Heart right ventricle (tissue), 16 donors: ENCODE measurements around the gene VDAC2. TPM values are rescaled to one million over a fixed set of nuclear protein-coding genes. Genes with fewer than 3 reads are reported as not detected.

ENCODE experiments used
- ATAC-seq, 8 donors: fragments of 200-7000 bp; cut with Tn5 transposase; one replicate each; pipeline ENCODE4 v1.9.1; 2020; ENCODE audit warnings: mild to moderate bottlenecking in 8 of 8, moderate library complexity in 8 of 8, moderate number of reproducible peaks in 1 of 8
- DNase-seq, 2 donors: peaks; one replicate each; pipeline ENCODE4 v3.0.0-alpha.2; 2020
- H3K27ac ChIP-seq, 10 donors: fragments of 200-600 bp; sonication (generic) in 2 of 10; one replicate each; pipeline versions ENCODE4 v1.5.0 to v1.8.0; 2020 to 2022; ENCODE audit warnings: mild to moderate bottlenecking in 3 of 10
- H3K27me3 ChIP-seq, 7 donors: fragments of 200-600 bp; one replicate each; pipeline ENCODE4 v1.8.0; 2021 to 2022; ENCODE audit warnings: mild to moderate bottlenecking in 2 of 7
- H3K36me3 ChIP-seq, 9 donors: fragments of 200-600 bp; sonication (generic) in 1 of 9; one replicate each; pipeline versions ENCODE4 v1.5.0 to v1.8.0; 2020 to 2022; ENCODE audit warnings: mild to moderate bottlenecking in 2 of 9
- H3K4me1 ChIP-seq, 9 donors: fragments of 200-600 bp; sonication (generic) in 1 of 9; one replicate each; pipeline versions ENCODE4 v1.5.0 to v1.8.0; 2020 to 2022; ENCODE audit warnings: mild to moderate bottlenecking in 4 of 9
- H3K4me3 ChIP-seq, 10 donors: fragments of 200-600 bp; sonication (generic) in 2 of 10; one replicate each; pipeline versions ENCODE4 v1.5.0 to v1.8.0; 2020 to 2022; ENCODE audit warnings: mild to moderate bottlenecking in 7 of 10, moderate library complexity in 2 of 10
- H3K9me3 ChIP-seq, 11 donors: fragments of 200-600 bp in 10 of 11; sonication (generic) in 2 of 11; one replicate each; pipeline versions ENCODE4 v1.5.0 to v1.8.0; 2013 to 2022; ENCODE audit warnings: mild to moderate bottlenecking in 2 of 11, control low read depth in 1 of 11, moderate library complexity in 1 of 11
- CTCF ChIP-seq, 9 donors: fragments of 200-600 bp; sonication (generic) in 2 of 9; IDR thresholded peaks; one replicate each; pipeline versions ENCODE4 v1.5.0 to v1.8.0; 2021 to 2022; ENCODE audit warnings: antibody characterized with exemption in 9 of 9, mild to moderate bottlenecking in 5 of 9, moderate library complexity in 1 of 9
- WGBS, 2 donors: extraction: QIAGEN DNeasy Blood & Tissue Kit; methylation state at CpG; one replicate each; pipeline ENCODE4 v1.1.7; 2013; ENCODE audit warnings: inconsistent platforms in 1 of 2; 5-methylcytosine and 5-hydroxymethylcytosine counted together
- intact Hi-C, 10 donors: fragments of 100-400 bp; cut with DNase I; formaldehyde crosslinking; loops; one replicate each; pipeline versions ENCODE4 v1.11.1 to v1.14.2; 2022
- long read RNA-seq, 3 donors: library from polyadenylated mRNA; unstranded; transcript quantifications; one replicate each; pipeline ENCODE4 v2.0.0, GENCODE V29; 2020 to 2021
- polyA plus RNA-seq, 2 donors: library from polyadenylated mRNA; stranded (reverse); fragments of 200-250 nt; gene quantifications; one replicate each; pipeline ENCODE4 v1.2.3, GENCODE V29; 2013
- total RNA-seq, 10 donors: library from RNA; stranded (reverse); fragmentation: NEBNext Ultra II Directional in 3 of 10; extraction: Animal tissue kit (Norgen Biotek cat#: 25700) in 3 of 10; gene quantifications; one replicate each; pipeline versions ENCODE4 v1.2.1 to v1.2.4, GENCODE V29; 2021 to 2023
- donor health status: Arrhythmogenic right ventricular cardiomyopathy.
- donor health status: ischemic (EF 13 %, LVEDD 7.1; RV severe dilation, severe dysfunction).
- donor health status: healthy with polysubstance abuse.
- donor health status: DM: no; HTN: yes; CAD: no.
- donor health status: DM: no; HTN: no; CAD: no.
- donor health status: ischemic (EF 25% LVEDD 6.9; RV normal size, moderate dysfunction).
- donor health status: ischemic (EF 25% LVEDD 5.7; RV mildly dilated, moderate dysfunction).
- donor health status: healthy.
- donor health status: DM: yes; HTN: yes; CAD: no.
- donor health status: Ischemic cardiomyopathy.
- donor health status: ischemic (EF 35%, LVEDD 5.7; RV mildly dilated, moderate dysfunction).
- donor health status: nonischemic (EF 11% LVEDD 7.7; RV severe dilation, severe dysfunction).
- donor health status: DM: yes; HTN: yes; CAD: no.
- donor health status: PGD.
- donor health status: ischemic (EF 29% LVEDD 5.4; RV normal size, mild dysfunction).
- donor health status: nonischemic (EF 23%, LVEDD 6.1; RV moderate dilation, normal function).

The VDAC2 gene, protein sequence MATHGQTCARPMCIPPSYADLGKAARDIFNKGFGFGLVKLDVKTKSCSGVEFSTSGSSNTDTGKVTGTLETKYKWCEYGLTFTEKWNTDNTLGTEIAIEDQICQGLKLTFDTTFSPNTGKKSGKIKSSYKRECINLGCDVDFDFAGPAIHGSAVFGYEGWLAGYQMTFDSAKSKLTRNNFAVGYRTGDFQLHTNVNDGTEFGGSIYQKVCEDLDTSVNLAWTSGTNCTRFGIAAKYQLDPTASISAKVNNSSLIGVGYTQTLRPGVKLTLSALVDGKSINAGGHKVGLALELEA
- 100 to 1,000 TPM; 445 to 606 (median 499) TPM for total RNA-seq
- polyA plus RNA-seq: 100 to 1,000 TPM; 193 to 457 TPM
- long read RNA-seq, donor 1, transcript VDAC2-203 (10 exons, 1,557 nt): major isoform, 462 of 485 reads
- long read RNA-seq, donor 1, partial matches to known transcripts: 8 of 485 reads
- long read RNA-seq, donor 1, other reads (novel, unspliced or antisense): 13 of 485 reads
- long read RNA-seq, donor 2, transcript VDAC2-203 (10 exons, 1,557 nt): major isoform, 505 of 536 reads
- long read RNA-seq, donor 2, partial matches to known transcripts: 16 of 536 reads
- long read RNA-seq, donor 2, other reads (novel, unspliced or antisense): 14 of 536 reads
- long read RNA-seq, donor 3, transcript VDAC2-203 (10 exons, 1,557 nt): major isoform, 1,438 of 1,540 reads
- long read RNA-seq, donor 3, partial matches to known transcripts: 55 of 1,540 reads
- long read RNA-seq, donor 3, other reads (novel, unspliced or antisense): 44 of 1,540 reads

DNA sequence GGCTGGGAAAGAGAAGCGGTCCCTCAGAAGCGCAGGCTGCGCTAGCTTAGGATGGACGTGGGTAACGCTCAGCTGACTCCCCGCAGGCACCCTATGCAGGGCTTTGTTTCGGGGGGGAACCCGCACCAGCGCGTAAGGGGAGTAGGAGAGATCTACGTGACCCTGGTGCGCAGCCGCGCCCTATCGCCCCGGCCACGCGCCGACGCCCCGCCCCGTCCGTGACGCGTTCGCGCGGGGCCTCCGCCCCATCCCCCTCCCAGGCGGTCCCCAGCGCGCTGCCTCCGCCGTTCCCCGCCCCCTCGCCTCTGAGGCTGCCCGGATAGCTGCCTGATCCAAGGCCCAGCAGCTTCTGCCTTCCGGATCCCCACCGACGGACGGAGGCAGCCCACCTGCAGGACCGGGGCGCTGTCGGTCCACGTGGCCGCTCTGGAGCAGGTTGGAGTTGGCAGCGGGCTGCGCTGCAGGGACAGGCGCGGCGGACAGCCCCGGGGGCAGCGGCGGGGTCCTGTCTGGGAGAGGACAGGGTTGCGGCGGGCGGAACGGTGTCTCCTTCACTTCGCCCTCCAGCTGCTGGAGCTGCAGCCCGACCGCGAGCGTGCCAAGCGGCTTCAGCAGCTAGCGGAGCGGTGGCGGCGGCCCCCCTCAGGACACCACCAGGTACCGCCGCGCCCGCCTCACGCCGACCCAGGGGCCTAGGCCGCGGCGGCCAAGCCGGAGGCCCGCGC, at the start of gene VDAC2:
Gene VDAC2, plus strand, starts transcription at position 515 of the 725 bp plus-strand sequence. CDS start 363 bp downstream, outside the sequence.
- no peak for TF ChIP-seq CTCF (IDR thresholded peaks at IDR 0.05)
- peak within 1 kb of the TSS; percentile 94 to 100 (median 99) for H3K27ac ChIP-seq
- DNase-seq (peak; percentile 92 to 94), ATAC-seq (peak; percentile 97 to 99 (median 98))
- peaks cover 5 to 50% (median 47%) of the 10 kb centered on the region in 9 donors for H3K4me1 ChIP-seq
- H3K9me3 ChIP-seq: no peaks in the 10 kb centered on the region
- H3K36me3 ChIP-seq: peaks cover 0 to 37% (median 31%) of the 10 kb centered on the region in 9 donors
- intact Hi-C loops: loop anchor here in 6 of 10 donors (2.0 to 5.0 kb wide), 3 partner anchors 14 to 103 kb away; partner anchors contain the start of gene SAMD8 (in 4 of the 6)
- peak within 1 kb of the TSS; percentile 72 to 98 (median 90) for H3K4me3 ChIP-seq
- 0 to 1% methylated on average over 75 to 80 of the region's 80 CpGs for WGBS, 2 donors
- no peaks in the 10 kb centered on the region for H3K27me3 ChIP-seq

DNA sequence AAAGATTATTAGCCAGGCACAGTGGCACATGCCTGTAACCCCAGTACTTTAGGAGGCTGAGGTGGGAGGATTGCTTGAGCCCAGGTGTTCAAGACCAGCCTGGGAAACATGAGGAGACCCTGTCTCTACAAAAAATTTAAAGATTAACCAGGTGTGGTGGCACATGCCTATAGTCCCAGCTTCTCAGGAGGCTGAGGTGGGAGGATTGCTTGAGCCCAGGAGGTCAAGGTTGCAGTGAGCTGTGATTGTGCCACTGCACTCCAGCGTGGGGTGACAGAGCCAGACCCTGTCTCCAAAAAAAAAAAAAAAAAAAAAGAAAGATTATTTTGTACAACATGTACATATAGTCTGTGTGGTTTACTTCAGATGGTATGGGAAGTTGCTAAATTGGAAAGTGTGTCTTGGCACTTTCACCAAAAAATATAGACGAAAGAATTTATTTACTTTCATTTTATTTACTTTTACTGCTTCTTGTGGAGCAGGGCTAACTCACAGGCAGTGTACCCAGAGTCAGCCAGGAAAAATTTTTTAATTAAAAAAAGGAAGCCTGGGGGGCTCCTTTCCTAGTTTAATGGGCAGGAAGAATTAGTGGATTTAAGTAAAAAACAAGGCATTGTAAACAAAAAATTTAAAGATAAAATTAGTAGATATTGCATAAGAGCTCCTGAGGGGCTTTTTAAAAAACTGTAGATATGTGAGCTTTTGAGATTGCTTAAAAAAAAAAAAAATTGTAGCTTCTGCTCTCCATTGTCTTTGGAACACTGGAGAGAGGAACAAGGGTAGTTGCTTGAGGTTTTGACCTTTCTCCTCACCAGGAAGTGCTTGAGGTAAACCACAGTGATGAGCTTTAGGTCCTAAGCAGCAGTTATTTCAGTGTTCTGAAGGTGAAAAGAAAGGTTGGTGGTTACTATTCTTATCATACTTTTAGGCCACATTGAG, 44.6 kb upstream of the VDAC2 start:
- H3K4me1 ChIP-seq: peaks cover 0 to 54% (median 19%) of the 10 kb centered on the region in 9 donors
- intact Hi-C loops: no loop called here
- no peaks in the 10 kb centered on the region for H3K27me3 ChIP-seq
- peaks cover 0 to 58% (median 15%) of the 10 kb centered on the region in 9 donors for H3K36me3 ChIP-seq
- WGBS, 2 donors: 73 to 76% methylated on average over 2 of the region's 2 CpGs
- DNase-seq (no peak), ATAC-seq (peak in 2 of 8 donors; percentile 39 to 40)
- no peak for TF ChIP-seq CTCF (IDR thresholded peaks at IDR 0.05)
- no peaks in the 10 kb centered on the region for H3K9me3 ChIP-seq
- H3K27ac ChIP-seq: peak overlapping the region in 3 of 10 donors; percentile 2 to 50 (median 2)
- no peak overlapping the region for H3K4me3 ChIP-seq

- Histone ChIP-seq H3K27me3 (no peaks in the 10 kb centered on the region), H3K9me3 (no peaks in the 10 kb centered on the region), H3K36me3 (peaks cover 0 to 64% (median 15%) of the 10 kb centered on the region in 9 donors), H3K4me3 (no peak overlapping the region), H3K27ac (peak overlapping the region in 4 of 10 donors; percentile 2 to 50 (median 12)), H3K4me1 (peaks cover 0 to 51% (median 19%) of the 10 kb centered on the region in 9 donors)
- no peak for DNase-seq
- intact Hi-C loops: no loop called here
- WGBS, 2 donors: 89 to 95% methylated on average over 1 of the region's 1 CpG
- TF ChIP-seq CTCF (IDR thresholded peaks at IDR 0.05): no peak
- no peak for ATAC-seq
Measured at GRCh38 chr10:75166623-75166972, 44.0 kb upstream of the VDAC2 start.
